Heart right ventricle (tissue), 16 donors: Measurements from ENCODE around the gene TCERG1. TPM values are rescaled to one million over a fixed set of nuclear protein-coding genes. Genes with fewer than 3 reads are reported as not detected.
A peak's percentile ranks its signal among the peaks of the same experiment; 100 is the strongest.

Experiments
- ATAC-seq, 8 donors: fragments of 200-7000 bp; cut with Tn5 transposase; one replicate each; pipeline ENCODE4 v1.9.1; 2020; ENCODE audit warnings: mild to moderate bottlenecking in 8 of 8, moderate library complexity in 8 of 8, moderate number of reproducible peaks in 1 of 8
- DNase-seq, 2 donors: peaks; one replicate each; pipeline ENCODE4 v3.0.0-alpha.2; 2020
- H3K27ac ChIP-seq, 10 donors: fragments of 200-600 bp; sonication (generic) in 2 of 10; one replicate each; pipeline versions ENCODE4 v1.5.0 to v1.8.0; 2020 to 2022; ENCODE audit warnings: mild to moderate bottlenecking in 3 of 10
- H3K27me3 ChIP-seq, 7 donors: fragments of 200-600 bp; one replicate each; pipeline ENCODE4 v1.8.0; 2021 to 2022; ENCODE audit warnings: mild to moderate bottlenecking in 2 of 7
- H3K36me3 ChIP-seq, 9 donors: fragments of 200-600 bp; sonication (generic) in 1 of 9; one replicate each; pipeline versions ENCODE4 v1.5.0 to v1.8.0; 2020 to 2022; ENCODE audit warnings: mild to moderate bottlenecking in 2 of 9
- H3K4me1 ChIP-seq, 9 donors: fragments of 200-600 bp; sonication (generic) in 1 of 9; one replicate each; pipeline versions ENCODE4 v1.5.0 to v1.8.0; 2020 to 2022; ENCODE audit warnings: mild to moderate bottlenecking in 4 of 9
- H3K4me3 ChIP-seq, 10 donors: fragments of 200-600 bp; sonication (generic) in 2 of 10; one replicate each; pipeline versions ENCODE4 v1.5.0 to v1.8.0; 2020 to 2022; ENCODE audit warnings: mild to moderate bottlenecking in 7 of 10, moderate library complexity in 2 of 10
- H3K9me3 ChIP-seq, 11 donors: fragments of 200-600 bp in 10 of 11; sonication (generic) in 2 of 11; one replicate each; pipeline versions ENCODE4 v1.5.0 to v1.8.0; 2013 to 2022; ENCODE audit warnings: mild to moderate bottlenecking in 2 of 11, control low read depth in 1 of 11, moderate library complexity in 1 of 11
- CTCF ChIP-seq, 9 donors: fragments of 200-600 bp; sonication (generic) in 2 of 9; IDR thresholded peaks; one replicate each; pipeline versions ENCODE4 v1.5.0 to v1.8.0; 2021 to 2022; ENCODE audit warnings: antibody characterized with exemption in 9 of 9, mild to moderate bottlenecking in 5 of 9, moderate library complexity in 1 of 9
- WGBS, 2 donors: extraction: QIAGEN DNeasy Blood & Tissue Kit; methylation state at CpG; one replicate each; pipeline ENCODE4 v1.1.7; 2013; ENCODE audit warnings: inconsistent platforms in 1 of 2; 5-methylcytosine and 5-hydroxymethylcytosine counted together
- intact Hi-C, 10 donors: fragments of 100-400 bp; cut with DNase I; formaldehyde crosslinking; loops; one replicate each; pipeline versions ENCODE4 v1.11.1 to v1.14.2; 2022
- polyA plus RNA-seq, 2 donors: library from polyadenylated mRNA; stranded (reverse); fragments of 200-250 nt; gene quantifications; one replicate each; pipeline ENCODE4 v1.2.3, GENCODE V29; 2013
- total RNA-seq, 10 donors: library from RNA; stranded (reverse); fragmentation: NEBNext Ultra II Directional in 3 of 10; extraction: Animal tissue kit (Norgen Biotek cat#: 25700) in 3 of 10; gene quantifications; one replicate each; pipeline versions ENCODE4 v1.2.1 to v1.2.4, GENCODE V29; 2021 to 2023
- donor health status: Arrhythmogenic right ventricular cardiomyopathy.
- donor health status: ischemic (EF 13 %, LVEDD 7.1; RV severe dilation, severe dysfunction).
- donor health status: healthy with polysubstance abuse.
- donor health status: DM: no; HTN: yes; CAD: no.
- donor health status: DM: no; HTN: no; CAD: no.
- donor health status: ischemic (EF 25% LVEDD 6.9; RV normal size, moderate dysfunction).
- donor health status: ischemic (EF 25% LVEDD 5.7; RV mildly dilated, moderate dysfunction).
- donor health status: healthy.
- donor health status: DM: yes; HTN: yes; CAD: no.
- donor health status: Ischemic cardiomyopathy.
- donor health status: ischemic (EF 35%, LVEDD 5.7; RV mildly dilated, moderate dysfunction).
- donor health status: nonischemic (EF 11% LVEDD 7.7; RV severe dilation, severe dysfunction).
- donor health status: DM: yes; HTN: yes; CAD: no.
- donor health status: PGD.
- donor health status: ischemic (EF 29% LVEDD 5.4; RV normal size, mild dysfunction).
- donor health status: nonischemic (EF 23%, LVEDD 6.1; RV moderate dilation, normal function).

Gene TCERG1
- total and polyA plus RNA-seq, 12 donors = 11.2 to 59.2 (median 21.1) TPM

- peaks cover 0 to 21% (median 7%) of the 10 kb centered on the region in 7 donors for H3K27me3 ChIP-seq
- DNase-seq (no peak), ATAC-seq (no peak)
- H3K9me3 ChIP-seq = no peaks in the 10 kb centered on the region
- H3K4me1 ChIP-seq = no peaks in the 10 kb centered on the region
- intact Hi-C loops = loop anchor here in 3 of 10 donors (10.0 kb wide), 1 partner anchor 235 kb away; the partner anchor contains the start of gene LARS1 (in 3 of the 3)
- no peak overlapping the region for H3K27ac ChIP-seq
- no peaks in the 10 kb centered on the region for H3K36me3 ChIP-seq
- no peak for TF ChIP-seq CTCF (IDR thresholded peaks at IDR 0.05)
- no peak overlapping the region for H3K4me3 ChIP-seq
These were observed 27.4 kb upstream of the TCERG1 start for GRCh38 chr5:146419696-146420095.

GRCh38 chr5:146425023-146425422 is 22.1 kb upstream of the TCERG1 start:
- Histone ChIP-seq H3K4me1 (peaks cover 0 to 4% (median 0%) of the 10 kb centered on the region in 9 donors), H3K36me3 (no peaks in the 10 kb centered on the region), H3K27ac (no peak overlapping the region), H3K27me3 (peaks cover 0 to 16% (median under 1%) of the 10 kb centered on the region in 7 donors), H3K9me3 (no peaks in the 10 kb centered on the region), H3K4me3 (no peak overlapping the region)
- no peak for TF ChIP-seq CTCF (IDR thresholded peaks at IDR 0.05)
- intact Hi-C loops = loop anchor here in 5 of 10 donors (5.0 to 10.0 kb wide), 3 partner anchors 128 to 240 kb away; partner anchors contain the start of gene LARS1 (in 3 of the 5)
- DNase-seq (no peak), ATAC-seq (no peak)
- WGBS, 2 donors = 64 to 65% methylated on average over 12 of the region's 12 CpGs

- DNase-seq (no peak), ATAC-seq (no peak)
- Histone ChIP-seq H3K27me3 (peaks cover 0 to 25% (median 5%) of the 10 kb centered on the region in 7 donors), H3K4me3 (no peak overlapping the region), H3K27ac (no peak overlapping the region), H3K9me3 (no peaks in the 10 kb centered on the region), H3K4me1 (peaks cover 0 to 4% (median 0%) of the 10 kb centered on the region in 9 donors), H3K36me3 (no peaks in the 10 kb centered on the region)
- intact Hi-C loops = loop anchor here in 8 of 10 donors (2.0 to 10.0 kb wide), 5 partner anchors 129 to 242 kb away; partner anchors contain the start of gene LARS1 (in 3 of the 8)
- 81 to 86% methylated on average over 5 of the region's 5 CpGs for WGBS, 2 donors
- TF ChIP-seq CTCF (IDR thresholded peaks at IDR 0.05) = no peak
These were observed 20.8 kb upstream of the TCERG1 start for GRCh38 chr5:146426305-146426704.

GRCh38 chr5:146426853-146427618 is 20.1 kb upstream of the TCERG1 start:
- ATAC-seq (peak in 6 of 8 donors; percentile 37 to 79 (median 52)), DNase-seq (no peak)
- TF ChIP-seq CTCF (IDR thresholded peaks at IDR 0.05) = peak; percentile 37 to 76 (median 70)
- intact Hi-C loops = loop anchor here (1.0 to 10.0 kb wide), 6 partner anchors 130 to 242 kb away; partner anchors contain the start of gene LARS1 (in 3 of the 10)
- Histone ChIP-seq H3K27me3 (peaks cover 0 to 25% (median 5%) of the 10 kb centered on the region in 7 donors), H3K36me3 (no peaks in the 10 kb centered on the region), H3K9me3 (no peaks in the 10 kb centered on the region), H3K4me3 (no peak overlapping the region), H3K4me1 (peaks cover 0 to 4% (median 0%) of the 10 kb centered on the region in 9 donors), H3K27ac (no peak overlapping the region)
- WGBS, 2 donors = 28 to 32% methylated on average over 7 of the region's 7 CpGs
